ENCODE measurements around the gene MID1. TPM values are rescaled to one million over a fixed set of nuclear protein-coding genes. Genes with fewer than 3 reads are reported as not detected.

Gene MID1
- total RNA-seq, 1 donor from 2014 or later = 31.2 TPM

DNA sequence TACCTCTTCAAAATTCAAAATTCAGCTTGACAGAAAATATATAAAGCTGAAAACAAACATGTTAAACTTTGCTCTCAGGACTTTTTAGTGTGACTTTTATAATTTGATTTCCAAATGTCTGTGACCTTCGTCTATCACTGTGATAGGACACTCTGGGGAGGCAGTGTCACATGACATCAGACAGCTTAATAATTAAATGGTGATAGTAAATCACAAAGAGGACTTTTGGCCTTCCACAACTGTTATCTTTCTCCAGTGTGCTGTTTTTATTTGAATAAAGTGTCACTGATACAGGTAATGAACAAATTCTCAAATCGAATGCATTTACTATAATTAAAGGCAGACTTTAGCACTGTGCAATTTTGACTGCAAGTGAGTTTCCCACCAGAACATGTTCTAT, 83.1 kb downstream of the MID1 start:
- no peak for DNase-seq (ENCODE audit: low read depth)
- Histone ChIP-seq H3K4me3 (ENCODE audit: insufficient read depth, low read depth, low read length) (no peak overlapping the region), H3K36me3 (ENCODE audit: insufficient read depth, low read length) (no peaks in the 10 kb centered on the region), H2AFZ (ENCODE audit: low read depth, low read length) (no peak overlapping the region), H3K9ac (ENCODE audit: low read length) (no peak overlapping the region), H3K27ac (ENCODE audit: low read depth, low read length) (no peak overlapping the region), H3K4me1 (ENCODE audit: insufficient read depth, low read length) (peaks cover 2% of the 10 kb centered on the region), H4K20me1 (ENCODE audit: insufficient read depth, low read length) (no peaks in the 10 kb centered on the region), H3K27me3 (ENCODE audit: insufficient read depth, low read length) (no peaks in the 10 kb centered on the region), H3K4me2 (ENCODE audit: low read length) (no peak overlapping the region), H3K9me3 (ENCODE audit: insufficient read depth, low read depth, low read length) (no peaks in the 10 kb centered on the region), H3K79me2 (ENCODE audit: insufficient read depth, low read length) (peaks cover 10% of the 10 kb centered on the region)
- no peak overlapping the region for H3K27ac Mint-ChIP-seq (ENCODE audit: unreplicated experiment)
- H3K9me3 Mint-ChIP-seq (ENCODE audit: unreplicated experiment) = no peaks in the 10 kb centered on the region
- no peak for FAIRE-seq
- no peak for TF ChIP-seq EZH2 (IDR thresholded peaks at IDR 0.05; ENCODE audit: insufficient read depth, low read length)
- TF ChIP-seq, protein P1, sequence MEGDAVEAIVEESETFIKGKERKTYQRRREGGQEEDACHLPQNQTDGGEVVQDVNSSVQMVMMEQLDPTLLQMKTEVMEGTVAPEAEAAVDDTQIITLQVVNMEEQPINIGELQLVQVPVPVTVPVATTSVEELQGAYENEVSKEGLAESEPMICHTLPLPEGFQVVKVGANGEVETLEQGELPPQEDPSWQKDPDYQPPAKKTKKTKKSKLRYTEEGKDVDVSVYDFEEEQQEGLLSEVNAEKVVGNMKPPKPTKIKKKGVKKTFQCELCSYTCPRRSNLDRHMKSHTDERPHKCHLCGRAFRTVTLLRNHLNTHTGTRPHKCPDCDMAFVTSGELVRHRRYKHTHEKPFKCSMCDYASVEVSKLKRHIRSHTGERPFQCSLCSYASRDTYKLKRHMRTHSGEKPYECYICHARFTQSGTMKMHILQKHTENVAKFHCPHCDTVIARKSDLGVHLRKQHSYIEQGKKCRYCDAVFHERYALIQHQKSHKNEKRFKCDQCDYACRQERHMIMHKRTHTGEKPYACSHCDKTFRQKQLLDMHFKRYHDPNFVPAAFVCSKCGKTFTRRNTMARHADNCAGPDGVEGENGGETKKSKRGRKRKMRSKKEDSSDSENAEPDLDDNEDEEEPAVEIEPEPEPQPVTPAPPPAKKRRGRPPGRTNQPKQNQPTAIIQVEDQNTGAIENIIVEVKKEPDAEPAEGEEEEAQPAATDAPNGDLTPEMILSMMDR (IDR thresholded peaks at IDR 0.05; ENCODE audit: insufficient read depth, low read depth, low read length) = no peak
- H3K36me3 Mint-ChIP-seq (ENCODE audit: low read depth, unreplicated experiment) = no peaks in the 10 kb centered on the region
- H3K27me3 Mint-ChIP-seq (ENCODE audit: low read depth, unreplicated experiment) = no peaks in the 10 kb centered on the region
- peaks cover 5% of the 10 kb centered on the region for H3K4me1 Mint-ChIP-seq (ENCODE audit: low read depth, unreplicated experiment)
- H3K4me3 Mint-ChIP-seq (ENCODE audit: unreplicated experiment) = no peak overlapping the region

DNA sequence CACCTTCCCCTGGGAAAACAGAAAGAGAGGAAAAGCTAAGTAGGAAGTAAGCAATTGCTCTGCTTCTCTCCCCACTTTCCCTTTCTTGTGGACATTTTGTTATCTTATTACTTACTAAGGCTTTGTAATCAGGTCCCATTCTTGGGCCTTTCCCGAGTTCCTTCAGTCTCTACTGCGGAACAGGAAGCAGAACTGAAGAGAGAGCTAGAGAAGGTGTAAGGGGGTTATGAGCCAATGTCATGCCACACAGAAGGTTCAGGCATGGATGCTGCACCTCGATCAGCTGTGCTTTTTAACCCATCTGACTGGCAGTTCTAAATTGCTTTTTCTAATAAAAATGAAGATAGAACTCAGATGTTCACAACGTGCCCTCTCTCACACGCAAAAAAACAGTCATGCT, 83.6 kb downstream of the MID1 start:
- Mint-ChIP-seq H3K27me3 (ENCODE audit: low read depth, unreplicated experiment) (no peaks in the 10 kb centered on the region), H3K27ac (ENCODE audit: unreplicated experiment) (no peak overlapping the region), H3K36me3 (ENCODE audit: low read depth, unreplicated experiment) (no peaks in the 10 kb centered on the region)

DNA sequence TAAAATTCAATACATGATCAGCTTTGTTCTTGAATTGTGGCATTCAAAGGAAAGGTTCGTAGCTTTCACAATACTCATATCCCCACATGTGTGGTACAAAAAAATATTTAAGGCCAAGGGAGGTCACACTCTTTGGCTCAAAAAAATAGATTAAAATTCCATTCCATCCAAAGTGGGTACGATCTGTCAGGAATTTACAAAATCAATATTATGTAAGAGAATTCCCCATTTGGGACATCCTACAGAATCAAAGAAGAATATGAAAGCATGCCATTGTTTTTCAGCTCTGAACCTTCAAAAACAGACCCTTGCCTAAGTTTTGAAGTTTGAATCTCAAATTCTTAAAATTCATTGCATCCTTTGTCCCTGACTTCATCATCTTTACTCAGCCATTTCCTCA, 85.8 kb downstream of the MID1 start:
- no peak overlapping the region for H3K4me3 Mint-ChIP-seq (ENCODE audit: unreplicated experiment)
- no peak overlapping the region for H3K9ac ChIP-seq (ENCODE audit: low read length)
- peaks cover 2% of the 10 kb centered on the region for H3K4me1 ChIP-seq (ENCODE audit: insufficient read depth, low read length)
- H3K4me1 Mint-ChIP-seq (ENCODE audit: low read depth, unreplicated experiment) = peaks cover 6% of the 10 kb centered on the region
- no peak overlapping the region for H3K4me3 ChIP-seq (ENCODE audit: insufficient read depth, low read depth, low read length)
- H3K27me3 ChIP-seq (ENCODE audit: insufficient read depth, low read length) = no peaks in the 10 kb centered on the region
- FAIRE-seq (no peak), DNase-seq (ENCODE audit: low read depth) (no peak)
- no peaks in the 10 kb centered on the region for H3K27me3 Mint-ChIP-seq (ENCODE audit: low read depth, unreplicated experiment)
- H2AFZ ChIP-seq (ENCODE audit: low read depth, low read length) = no peak overlapping the region
- H3K36me3 Mint-ChIP-seq (ENCODE audit: low read depth, unreplicated experiment) = no peaks in the 10 kb centered on the region
- no peaks in the 10 kb centered on the region for H3K36me3 ChIP-seq (ENCODE audit: insufficient read depth, low read length)
- peaks cover 7% of the 10 kb centered on the region for H3K79me2 ChIP-seq (ENCODE audit: insufficient read depth, low read length)
- H3K9me3 ChIP-seq (ENCODE audit: insufficient read depth, low read depth, low read length) = no peaks in the 10 kb centered on the region
- no peaks in the 10 kb centered on the region for H3K9me3 Mint-ChIP-seq (ENCODE audit: unreplicated experiment)
- H3K4me2 ChIP-seq (ENCODE audit: low read length) = no peak overlapping the region
- no peak overlapping the region for H3K27ac Mint-ChIP-seq (ENCODE audit: unreplicated experiment)
- no peaks in the 10 kb centered on the region for H4K20me1 ChIP-seq (ENCODE audit: insufficient read depth, low read length)
- no peak for TF ChIP-seq EZH2 (IDR thresholded peaks at IDR 0.05; ENCODE audit: insufficient read depth, low read length)
- TF ChIP-seq, protein P1 (IDR thresholded peaks at IDR 0.05; ENCODE audit: insufficient read depth, low read depth, low read length) = no peak
- H3K27ac ChIP-seq (ENCODE audit: low read depth, low read length) = peak overlapping the region; percentile 30

More for the DNA sequence above, 83.6 kb downstream of the MID1 start:
- Histone ChIP-seq H3K79me2 (ENCODE audit: insufficient read depth, low read length) (peaks cover 13% of the 10 kb centered on the region), H4K20me1 (ENCODE audit: insufficient read depth, low read length) (no peaks in the 10 kb centered on the region), H3K27ac (ENCODE audit: low read depth, low read length) (no peak overlapping the region), H2AFZ (ENCODE audit: low read depth, low read length) (no peak overlapping the region), H3K4me2 (ENCODE audit: low read length) (no peak overlapping the region), H3K9ac (ENCODE audit: low read length) (no peak overlapping the region), H3K27me3 (ENCODE audit: insufficient read depth, low read length) (no peaks in the 10 kb centered on the region), H3K4me1 (ENCODE audit: insufficient read depth, low read length) (peaks cover 2% of the 10 kb centered on the region), H3K4me3 (ENCODE audit: insufficient read depth, low read depth, low read length) (no peak overlapping the region), H3K9me3 (ENCODE audit: insufficient read depth, low read depth, low read length) (no peaks in the 10 kb centered on the region), H3K36me3 (ENCODE audit: insufficient read depth, low read length) (no peaks in the 10 kb centered on the region)
- H3K9me3 Mint-ChIP-seq (ENCODE audit: unreplicated experiment) = no peaks in the 10 kb centered on the region
- TF ChIP-seq, protein P1 (IDR thresholded peaks at IDR 0.05; ENCODE audit: insufficient read depth, low read depth, low read length) = no peak
- TF ChIP-seq EZH2 (IDR thresholded peaks at IDR 0.05; ENCODE audit: insufficient read depth, low read length) = no peak
- DNase-seq (ENCODE audit: low read depth) = no peak
- H3K4me3 Mint-ChIP-seq (ENCODE audit: unreplicated experiment) = no peak overlapping the region
- peaks cover 5% of the 10 kb centered on the region for H3K4me1 Mint-ChIP-seq (ENCODE audit: low read depth, unreplicated experiment)
- no peak for FAIRE-seq

All from astrocyte (in vitro differentiated cells and primary cell).